B cell (primary cell): Measurements from ENCODE around the gene SFXN5. TPM values are rescaled to one million over a fixed set of nuclear protein-coding genes. Genes with fewer than 3 reads are reported as not detected.

Source experiments
- ATAC-seq: fragments of 200-7000 bp; cut with Tn5 transposase; one replicate; pipeline ENCODE4 v1.10.0; 2021; ENCODE audit warnings: low read depth, mild to moderate bottlenecking, moderate number of reproducible peaks, moderate library complexity
- CTCF ChIA-PET: fragments of 350-600 bp; sonication (Branson Sonifier 250); formaldehyde crosslinking; loops from one replicate; lab custom pipeline; 2021; ENCODE audit warnings: antibody characterized with exemption, inconsistent platforms; lab: Charles Lee
- POLR2A ChIA-PET: fragments of 350-600 bp; sonication (Branson Sonifier 250); formaldehyde crosslinking; loops from one replicate; lab custom pipeline; 2021; ENCODE audit warnings: antibody characterized with exemption; lab: Charles Lee
- DNase-seq: peaks from one replicate; pipeline ENCODE4 v3.0.0; 2013
- H2AFZ ChIP-seq: 2 replicates; pipeline ENCODE4 v1.6.1; 2012; ENCODE audit warnings: mild to moderate bottlenecking, low read depth, low read length; ENCODE audit not compliant: insufficient read depth, poor library complexity, severe bottlenecking
- H3K27ac ChIP-seq, 2 donors: 1 replicate in 1 of 2; 2 replicates in 1 of 2; pipeline ENCODE4 v1.5.1; 2012 to 2013; ENCODE audit warnings: low read length in 2 of 2, mild to moderate bottlenecking in 2 of 2, moderate library complexity in 1 of 2
- H3K27me3 ChIP-seq, 4 experiments: fragments of 200-600 bp in 1 of 4; sonication (generic) in 1 of 4; replicated peaks in 1 of 4; 1 replicate in 2 of 4; 2 replicates in 2 of 4; pipeline versions ENCODE4 v1.6.1 to v1.7.0; 2013 to 2016; ENCODE audit warnings: low read length in 3 of 4, mild to moderate bottlenecking in 2 of 4, mixed read lengths in 1 of 4, moderate library complexity in 1 of 4; ENCODE audit not compliant: insufficient read depth in 4 of 4, control insufficient read depth in 3 of 4; ENCODE audit errors: control extremely low read depth in 1 of 4
- H3K36me3 ChIP-seq, 2 experiments: replicated peaks in 1 of 2; 1 replicate in 1 of 2; 2 replicates in 1 of 2; pipeline versions ENCODE4 v1.6.1 to v1.7.1; 2013; ENCODE audit warnings: low read length in 1 of 2; ENCODE audit not compliant: insufficient read depth in 2 of 2, control insufficient read depth in 1 of 2; ENCODE audit errors: control extremely low read depth in 1 of 2, extremely low read depth in 1 of 2
- H3K4me1 ChIP-seq, 2 donors: fragments of 200-600 bp in 1 of 2; sonication (generic) in 1 of 2; 1 replicate in 1 of 2; 2 replicates in 1 of 2; pipeline versions ENCODE4 v1.5.1 to v1.6.1; 2013 to 2017; ENCODE audit warnings: low read length in 2 of 2; ENCODE audit not compliant: control insufficient read depth in 2 of 2, insufficient read depth in 2 of 2
- H3K4me2 ChIP-seq: replicated peaks from 2 replicates; pipeline ENCODE3; 2012; ENCODE audit warnings: mild to moderate bottlenecking, low read depth, low read length; ENCODE audit not compliant: poor library complexity, severe bottlenecking
- H3K4me3 ChIP-seq, 5 experiments: fragments of 200-600 bp in 1 of 5; sonication (generic) in 1 of 5; 1 replicate in 3 of 5; 2 replicates in 2 of 5; pipeline versions ENCODE4 v1.5.1 to v1.7.0; 2011 to 2016; ENCODE audit warnings: low read length in 4 of 5, mild to moderate bottlenecking in 4 of 5, low read depth in 2 of 5, control low read depth in 1 of 5, moderate library complexity in 1 of 5; ENCODE audit not compliant: insufficient read depth in 1 of 5; ENCODE audit errors: control extremely low read depth in 1 of 5, extremely low read depth in 1 of 5
- H3K79me2 ChIP-seq: fragments of 200-600 bp; sonication (generic); one replicate; pipeline ENCODE4 v1.6.0; 2016; ENCODE audit warnings: low read length; ENCODE audit not compliant: control insufficient read depth, insufficient read depth
- H3K9ac ChIP-seq: fragments of 200-600 bp; sonication (generic); 2 replicates; pipeline ENCODE4 v1.6.1; 2017; ENCODE audit warnings: mild to moderate bottlenecking, low read length, moderate library complexity
- H3K9me3 ChIP-seq, 3 donors: one replicate each; pipeline versions ENCODE4 v1.6.1 to v1.7.1; 2013; ENCODE audit warnings: low read length in 2 of 3; ENCODE audit not compliant: control insufficient read depth in 2 of 3, insufficient read depth in 1 of 3; ENCODE audit errors: control extremely low read depth in 1 of 3
- H4K20me1 ChIP-seq: 2 replicates; pipeline ENCODE4 v1.6.0; 2012; ENCODE audit warnings: mild to moderate bottlenecking, low read length; ENCODE audit not compliant: insufficient read depth, control insufficient read depth, poor library complexity, severe bottlenecking
- H3K27ac Mint-ChIP-seq: one replicate; pipeline ENCODE4 v1.8.0; 2021; ENCODE audit warnings: mixed read lengths
- H3K27me3 Mint-ChIP-seq: one replicate; pipeline ENCODE4 v1.8.0; 2021; ENCODE audit warnings: mixed read lengths
- H3K4me1 Mint-ChIP-seq: one replicate; pipeline ENCODE4 v1.8.0; 2021; ENCODE audit warnings: mixed read lengths
- H3K4me3 Mint-ChIP-seq: one replicate; pipeline ENCODE4 v1.8.0; 2021; ENCODE audit warnings: mixed read lengths
- H3K9me3 Mint-ChIP-seq: one replicate; pipeline ENCODE4 v1.8.0; 2022; ENCODE audit warnings: mixed read lengths; ENCODE audit not compliant: insufficient read depth
- CTCF ChIP-seq: fragments of 200-600 bp; IDR thresholded peaks from one replicate; pipeline ENCODE4 v1.8.0; 2022; ENCODE audit warnings: antibody characterized with exemption, mild to moderate bottlenecking
- EZH2 ChIP-seq: IDR thresholded peaks from 2 replicates; pipeline ENCODE4 v1.6.1; 2012; ENCODE audit warnings: borderline replicate concordance, low read depth, mild to moderate bottlenecking, moderate library complexity, low read length; ENCODE audit not compliant: insufficient read depth, poor library complexity, severe bottlenecking
- WGBS: methylation state at CpG from one replicate; pipeline ENCODE4 v1.1.5; 2013; ENCODE audit warnings: missing lambda C conversion rate; ENCODE audit not compliant: insufficient coverage; 5-methylcytosine and 5-hydroxymethylcytosine counted together
- intact Hi-C: fragments of 100-400 bp; cut with micrococcal nuclease; formaldehyde crosslinking; loops from one replicate; pipeline ENCODE4 v1.10.0; 2022
- polyA plus RNA-seq: library from polyadenylated mRNA; depleted of rRNA; stranded (reverse); fragments of >200 nt; gene quantifications from 2 replicates; pipeline ENCODE4 v1.2.3, GENCODE V29; 2012
- total RNA-seq, 2 donors: library from RNA; stranded (reverse); fragments of 120-200 nt in 1 of 2; gene quantifications; 1 replicate in 1 of 2; 2 replicates in 1 of 2; pipeline versions ENCODE4 v1.2.3 to v1.2.4, GENCODE V29; 2013 to 2022

Gene SFXN5
- total and polyA plus RNA-seq, 2 donors (not counting 1 experiment from before 2014, with no cell fraction given): 8.0 to 16.9 TPM

- H3K9me3 ChIP-seq: peaks cover 0 to 6% (median 0%) of the 10 kb centered on the region in 3 donors
- ATAC-seq: no peak
- 18% methylated on average over 1 of the region's 4 CpGs for WGBS
- H3K4me2 ChIP-seq: no peak overlapping the region
- Mint-ChIP-seq H3K27me3 (peaks cover 50% of the 10 kb centered on the region), H3K27ac (no peak overlapping the region), H3K4me1 (no peaks in the 10 kb centered on the region), H3K9me3 (no peaks in the 10 kb centered on the region), H3K4me3 (no peak overlapping the region)
- TF ChIP-seq CTCF: no peak
- no peak for TF ChIP-seq EZH2
- no peak overlapping the region for H3K4me3 ChIP-seq
- no peaks in the 10 kb centered on the region for H3K79me2 ChIP-seq
- peaks cover 0 to 65% (median 16%) of the 10 kb centered on the region in 4 experiments for H3K27me3 ChIP-seq
- no peak overlapping the region for H3K9ac ChIP-seq
- no peak overlapping the region for H2AFZ ChIP-seq
- no peaks in the 10 kb centered on the region for H3K4me1 ChIP-seq
- intact Hi-C loops: no loop called here
- ChIA-PET CTCF (interaction anchor here (1.1 kb wide), 1 partner anchor 12 kb away, joined by 4 read pairs; no protein-coding TSS in a partner anchor), POLR2A (no interaction called here)
- H3K36me3 ChIP-seq: no peaks in the 10 kb centered on the region
- H3K27ac ChIP-seq: no peak overlapping the region
- no peaks in the 10 kb centered on the region for H4K20me1 ChIP-seq
- DNase-seq: no peak
Observed at GRCh38 chr2:72895154-72895553, 176.4 kb downstream of the SFXN5 start.

- POLR2A ChIA-PET: no interaction called here
- no peak for DNase-seq
- Histone ChIP-seq H3K4me1 (no peaks in the 10 kb centered on the region), H3K4me2 (no peak overlapping the region), H3K27ac (no peak overlapping the region), H4K20me1 (no peaks in the 10 kb centered on the region), H3K79me2 (no peaks in the 10 kb centered on the region), H3K9me3 (peaks cover 0 to 6% (median 0%) of the 10 kb centered on the region in 3 donors), H2AFZ (no peak overlapping the region), H3K4me3 (no peak overlapping the region), H3K9ac (no peak overlapping the region), H3K27me3 (peaks cover 0 to 69% (median 18%) of the 10 kb centered on the region in 4 experiments), H3K36me3 (no peaks in the 10 kb centered on the region)
- Mint-ChIP-seq H3K4me1 (no peaks in the 10 kb centered on the region), H3K27ac (no peak overlapping the region), H3K9me3 (no peaks in the 10 kb centered on the region), H3K4me3 (no peak overlapping the region), H3K27me3 (peaks cover 55% of the 10 kb centered on the region)
- TF ChIP-seq EZH2 (no peak), CTCF (no peak)
- intact Hi-C loops: no loop called here
- WGBS: 93% methylated on average over 6 of the region's 9 CpGs
- CTCF ChIA-PET: interaction anchor here (3.4 kb wide), 1 partner anchor 282 kb away, joined by 45 read pairs; no protein-coding TSS in a partner anchor
- ATAC-seq: no peak
Observed at GRCh38 chr2:72894514-72894913, 177.0 kb downstream of the SFXN5 start.
